OCI-LY1 (cell line): ENCODE measurements around the gene CCM2.
"Not testable (repeated sequence)": the region's sequence is repeated elsewhere in the genome, so short reads cannot be mapped to it uniquely, and the experiment has no call there.

Experiments
- H2AFZ ChIP-seq: fragments of 200-600 bp; sonication (generic), shearing (Covaris generic); 2 replicates; pipeline ENCODE4 v1.6.0; 2014; ENCODE audit warnings: antibody characterized with exemption, mild to moderate bottlenecking, low read length
- H3F3A ChIP-seq: fragments of 200-600 bp; sonication (generic), shearing (Covaris generic); 2 replicates; pipeline ENCODE4 v1.6.0; 2014; ENCODE audit warnings: mild to moderate bottlenecking, antibody characterized with exemption, low read length, moderate library complexity; ENCODE audit not compliant: insufficient read depth
- H3K27ac ChIP-seq: fragments of 200-600 bp; sonication (generic); 2 replicates; pipeline ENCODE4 v1.5.1; 2014; ENCODE audit warnings: low read length, mixed run types, mild to moderate bottlenecking, low read depth; ENCODE audit not compliant: poor library complexity, severe bottlenecking
- H3K27me3 ChIP-seq: fragments of 200-600 bp; sonication (generic); 2 replicates; pipeline ENCODE4 v1.6.0; 2014; ENCODE audit warnings: antibody characterized with exemption, mild to moderate bottlenecking, low read length, moderate library complexity; ENCODE audit not compliant: insufficient read depth
- H3K36me3 ChIP-seq: fragments of 200-600 bp; sonication (generic); 2 replicates; pipeline ENCODE4 v1.6.1; 2014; ENCODE audit warnings: mild to moderate bottlenecking, antibody characterized with exemption, low read length, moderate library complexity, mixed read lengths; ENCODE audit not compliant: insufficient read depth
- H3K4me1 ChIP-seq: fragments of 200-600 bp; sonication (generic); 2 replicates; pipeline ENCODE4 v1.5.1; 2014; ENCODE audit warnings: mild to moderate bottlenecking, low read length, moderate library complexity; ENCODE audit not compliant: insufficient read depth, severe bottlenecking
- H3K4me2 ChIP-seq: fragments of 200-600 bp; sonication (generic), shearing (Covaris generic); 2 replicates; pipeline ENCODE4 v1.6.1; 2014; ENCODE audit warnings: low read length
- H3K4me3 ChIP-seq: fragments of 200-600 bp; sonication (generic); 2 replicates; pipeline ENCODE4 v1.5.1; 2014; ENCODE audit warnings: low read length, low read depth, mild to moderate bottlenecking, mixed read lengths; ENCODE audit not compliant: poor library complexity, severe bottlenecking
- H3K79me2 ChIP-seq: fragments of 200-600 bp; shearing (Covaris generic); 2 replicates; pipeline ENCODE4 v1.6.1; 2016; ENCODE audit warnings: mixed run types, low read length, mixed read lengths; ENCODE audit not compliant: insufficient read depth
- H3K9ac ChIP-seq: fragments of 200-600 bp; sonication (generic), shearing (Covaris generic); 2 replicates; pipeline ENCODE4 v1.6.1; 2014; ENCODE audit warnings: mild to moderate bottlenecking, low read length, mixed read lengths
- H3K9me2 ChIP-seq: fragments of 200-600 bp; sonication (generic), shearing (Covaris generic); 2 replicates; pipeline ENCODE4 v1.6.1; 2014; ENCODE audit warnings: low read depth, mild to moderate bottlenecking, low read length, mixed read lengths
- H3K9me3 ChIP-seq: fragments of 200-600 bp; shearing (Covaris generic); 2 replicates; pipeline ENCODE4 v1.6.1; 2014; ENCODE audit warnings: low read length, mixed read lengths
- H4K20me1 ChIP-seq: fragments of 200-600 bp; sonication (generic), shearing (Covaris generic); 2 replicates; pipeline ENCODE4 v1.6.0; 2016; ENCODE audit warnings: mild to moderate bottlenecking, low read length; ENCODE audit not compliant: insufficient read depth
- EZH2 ChIP-seq: fragments of 200-600 bp; sonication (generic), shearing (Covaris generic); IDR thresholded peaks from 2 replicates; pipeline ENCODE4 v1.8.0; 2017; ENCODE audit warnings: borderline replicate concordance, mixed run types, mild to moderate bottlenecking, antibody characterized with exemption, low read length, moderate library complexity, mixed read lengths
- TF ChIP-seq, protein P1 (sequence below): fragments of 200-600 bp; sonication (generic), shearing (Covaris generic); IDR thresholded peaks from 2 replicates; pipeline ENCODE4 v1.5.1; 2017; ENCODE audit warnings: mild to moderate bottlenecking, antibody characterized with exemption, low read length, moderate library complexity, mixed read lengths

Gene CCM2

DNA sequence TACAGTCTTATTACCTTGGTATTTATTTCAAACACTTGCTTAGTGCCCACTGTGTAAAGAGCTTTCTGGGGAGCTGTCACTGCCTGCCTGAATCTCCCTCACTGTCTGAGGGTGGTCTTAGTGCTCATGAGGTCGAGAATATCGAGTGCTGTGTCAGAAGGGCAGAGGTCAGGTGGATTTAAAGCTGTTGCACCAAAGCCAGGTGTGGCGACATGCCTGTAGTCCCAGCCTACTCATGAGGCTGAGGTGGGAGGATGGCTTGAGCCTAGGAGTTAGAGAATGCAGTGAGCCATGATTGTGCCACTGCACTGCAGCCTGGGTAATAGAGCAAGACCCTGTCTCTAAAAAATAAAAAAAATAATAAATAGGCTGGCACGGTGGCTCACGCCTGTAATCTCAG, 20.9 kb downstream of the CCM2 start:
- H3K9me2 ChIP-seq, result no peaks in the 10 kb centered on the region
- no peaks in the 10 kb centered on the region for H4K20me1 ChIP-seq
- no peak overlapping the region for H2AFZ ChIP-seq
- no peak overlapping the region for H3K4me3 ChIP-seq
- H3F3A ChIP-seq, result peaks cover 9% of the 10 kb centered on the region; the same call in 1 of the 2 replicates
- H3K79me2 ChIP-seq, result peaks cover 51% of the 10 kb centered on the region
- H3K27me3 ChIP-seq, result no peaks in the 10 kb centered on the region
- H3K27ac ChIP-seq, result peak overlapping the region; percentile 77
- peak overlapping the region; percentile 10 for H3K4me2 ChIP-seq
- peaks cover 62% of the 10 kb centered on the region for H3K4me1 ChIP-seq
- H3K9ac ChIP-seq, result peak overlapping the region; percentile 6; the same call in 1 of the 2 replicates
- peaks cover 28% of the 10 kb centered on the region for H3K36me3 ChIP-seq
- H3K9me3 ChIP-seq, result peaks cover 3% of the 10 kb centered on the region; the same call in 1 of the 2 replicates
- TF ChIP-seq, protein P1, sequence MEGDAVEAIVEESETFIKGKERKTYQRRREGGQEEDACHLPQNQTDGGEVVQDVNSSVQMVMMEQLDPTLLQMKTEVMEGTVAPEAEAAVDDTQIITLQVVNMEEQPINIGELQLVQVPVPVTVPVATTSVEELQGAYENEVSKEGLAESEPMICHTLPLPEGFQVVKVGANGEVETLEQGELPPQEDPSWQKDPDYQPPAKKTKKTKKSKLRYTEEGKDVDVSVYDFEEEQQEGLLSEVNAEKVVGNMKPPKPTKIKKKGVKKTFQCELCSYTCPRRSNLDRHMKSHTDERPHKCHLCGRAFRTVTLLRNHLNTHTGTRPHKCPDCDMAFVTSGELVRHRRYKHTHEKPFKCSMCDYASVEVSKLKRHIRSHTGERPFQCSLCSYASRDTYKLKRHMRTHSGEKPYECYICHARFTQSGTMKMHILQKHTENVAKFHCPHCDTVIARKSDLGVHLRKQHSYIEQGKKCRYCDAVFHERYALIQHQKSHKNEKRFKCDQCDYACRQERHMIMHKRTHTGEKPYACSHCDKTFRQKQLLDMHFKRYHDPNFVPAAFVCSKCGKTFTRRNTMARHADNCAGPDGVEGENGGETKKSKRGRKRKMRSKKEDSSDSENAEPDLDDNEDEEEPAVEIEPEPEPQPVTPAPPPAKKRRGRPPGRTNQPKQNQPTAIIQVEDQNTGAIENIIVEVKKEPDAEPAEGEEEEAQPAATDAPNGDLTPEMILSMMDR, result no peak
- TF ChIP-seq EZH2, result no peak

DNA sequence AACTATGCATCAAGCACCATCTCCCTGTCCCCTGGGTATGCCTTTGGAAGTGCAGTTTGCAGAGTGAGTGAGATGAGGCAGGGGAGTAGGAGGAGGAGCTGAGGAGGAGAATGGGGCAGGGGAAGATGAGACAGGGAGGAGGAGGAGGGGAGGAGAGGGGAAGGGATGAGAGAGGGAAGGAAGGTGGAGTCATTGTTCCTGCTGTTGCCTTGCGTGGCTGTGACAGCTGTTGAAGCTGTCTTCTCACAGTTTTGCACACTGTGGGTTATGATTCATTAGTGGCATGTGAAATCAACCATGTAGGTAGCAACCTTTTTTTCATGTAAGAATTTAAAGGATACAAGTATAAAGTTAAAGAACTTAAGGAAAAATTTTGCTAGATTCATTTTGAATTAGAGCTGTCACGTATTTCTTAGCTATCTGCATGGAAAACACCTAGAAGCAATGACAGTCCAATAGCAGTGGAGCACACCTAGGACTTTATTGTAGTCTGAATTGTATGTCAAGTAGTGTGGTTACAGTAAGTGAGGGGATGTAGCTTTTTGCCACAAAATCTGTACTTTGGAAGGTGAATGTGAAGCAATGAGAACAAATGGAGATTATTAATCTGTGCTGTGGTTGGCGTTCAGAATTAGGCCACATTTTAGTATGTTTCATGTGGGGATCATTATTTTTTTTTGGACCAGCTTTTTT, 21.7 kb downstream of the CCM2 start:
- Histone ChIP-seq H3K4me1 (peaks cover 70% of the 10 kb centered on the region), H3K27me3 (no peaks in the 10 kb centered on the region), H3K79me2 (peaks cover 53% of the 10 kb centered on the region), H3K9me3 (peaks cover 3% of the 10 kb centered on the region; the same call in 1 of the 2 replicates), H2AFZ (no peak overlapping the region), H3K4me2 (peak overlapping the region; percentile 14; the same call in 1 of the 2 replicates), H3F3A (peaks cover 16% of the 10 kb centered on the region), H3K9ac (peak overlapping the region; percentile 5; the same call in 1 of the 2 replicates), H3K27ac (peak overlapping the region; percentile 77), H3K9me2 (no peaks in the 10 kb centered on the region), H3K36me3 (peaks cover 26% of the 10 kb centered on the region), H4K20me1 (no peaks in the 10 kb centered on the region), H3K4me3 (no peak overlapping the region)
- no peak for TF ChIP-seq EZH2
- TF ChIP-seq, protein P1, result no peak

DNA sequence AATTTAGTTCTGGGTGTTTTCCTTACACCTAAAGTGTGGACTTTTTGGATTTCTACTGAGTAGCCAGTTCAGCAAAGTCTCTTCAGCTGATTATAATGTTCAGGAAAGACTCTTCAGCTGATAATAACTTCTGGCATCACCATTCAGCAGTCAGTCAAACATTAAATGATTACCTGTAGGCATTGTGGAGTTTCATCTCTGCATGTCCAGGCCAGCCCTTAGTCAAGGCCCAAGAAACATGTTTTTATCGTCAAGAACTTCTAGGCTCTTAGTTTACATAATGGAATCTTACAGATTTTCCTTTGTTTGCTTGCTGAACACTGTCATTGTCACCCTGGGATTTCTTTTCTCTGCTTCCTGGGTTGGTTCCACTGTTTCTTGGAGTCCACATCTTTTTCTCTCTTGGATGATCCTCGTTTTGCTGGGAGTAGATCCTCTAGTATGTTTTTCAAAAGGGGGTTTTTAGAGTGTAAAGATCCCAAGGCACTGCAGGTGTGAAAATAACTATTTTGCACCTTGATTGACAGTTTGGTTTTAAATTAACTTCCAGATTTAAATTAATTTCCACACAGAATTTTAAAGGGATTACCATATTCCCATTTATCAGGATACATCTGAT, 24.2 kb downstream of the CCM2 start:
- no peak overlapping the region; the same call in 1 of the 2 replicates for H3K9ac ChIP-seq
- H3K4me1 ChIP-seq, result peaks cover 90% of the 10 kb centered on the region
- no peak overlapping the region for H3K4me3 ChIP-seq
- TF ChIP-seq, protein P1, result no peak
- no peak for TF ChIP-seq EZH2
- no peaks in the 10 kb centered on the region for H4K20me1 ChIP-seq
- peak overlapping the region; percentile 96; the same call in 1 of the 2 replicates for H3K4me2 ChIP-seq
- no peak overlapping the region for H2AFZ ChIP-seq
- peak overlapping the region; percentile 98 for H3K27ac ChIP-seq
- H3K36me3 ChIP-seq, result peaks cover 32% of the 10 kb centered on the region
- no peaks in the 10 kb centered on the region for H3K9me2 ChIP-seq
- H3K27me3 ChIP-seq, result no peaks in the 10 kb centered on the region
- peaks cover 70% of the 10 kb centered on the region for H3K79me2 ChIP-seq
- peaks cover 3% of the 10 kb centered on the region; the same call in 1 of the 2 replicates for H3K9me3 ChIP-seq
- peaks cover 22% of the 10 kb centered on the region for H3F3A ChIP-seq

DNA sequence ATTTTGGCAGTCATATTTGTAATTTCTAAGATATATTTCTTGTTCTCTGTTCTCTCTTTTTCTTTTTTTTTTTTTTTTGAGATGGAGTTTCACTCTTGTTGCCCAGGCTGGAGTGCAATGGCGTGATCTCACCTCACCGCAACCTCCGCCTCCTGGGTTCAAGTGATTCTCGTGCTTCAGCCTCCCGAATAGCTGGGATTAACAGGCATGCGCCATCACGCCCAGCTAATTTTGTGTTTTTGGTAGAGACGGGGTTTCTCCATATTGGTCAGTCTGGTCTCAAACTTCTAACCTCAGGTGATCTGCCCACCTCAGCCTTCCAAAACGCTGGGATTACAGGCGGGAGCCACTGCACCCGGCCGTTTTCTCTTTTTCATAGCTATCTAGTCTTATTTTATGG, 25.5 kb downstream of the CCM2 start:
- not testable (repeated sequence) for H3K27me3 ChIP-seq, H4K20me1 ChIP-seq, H3K9me2 ChIP-seq, H3K9me3 ChIP-seq, H2AFZ ChIP-seq
- Histone ChIP-seq H3K4me1 (peaks cover 90% of the 10 kb centered on the region), H3K4me2 (peak overlapping the region; percentile 96), H3K4me3 (peak overlapping the region; percentile 83), H3F3A (peaks cover 18% of the 10 kb centered on the region), H3K9ac (peak overlapping the region; percentile 95), H3K36me3 (peaks cover 45% of the 10 kb centered on the region), H3K27ac (peak overlapping the region; percentile 98), H3K79me2 (peaks cover 76% of the 10 kb centered on the region)
